OCI-LY7 (cell line): ENCODE measurements around the gene FN1. TPM values are rescaled to one million over a fixed set of nuclear protein-coding genes. Genes with fewer than 3 reads are reported as not detected.

Experiments
- BruUV-seq: library from RNA; stranded (reverse); fragments of 400-500 nt; replicated peaks from 2 replicates; lab custom pipeline; 2021; lab: Mats Ljungman, UMichigan
- CTCF ChIA-PET: fragments of 300-600 bp; sonication (Branson Sonifier 250); formaldehyde crosslinking; loops from one replicate; lab custom pipeline; 2022; ENCODE audit warnings: antibody characterized with exemption; ENCODE audit not compliant: unreplicated experiment; lab: Charles Lee
- POLR2A ChIA-PET: fragments of 300-600 bp; sonication (Branson Sonifier 250); formaldehyde crosslinking; loops from one replicate; lab custom pipeline; 2022; ENCODE audit warnings: antibody characterized with exemption; lab: Charles Lee
- DNase-seq: peaks from one replicate; pipeline ENCODE4 v3.0.0-alpha.2; 2015; ENCODE audit warnings: low spot score
- H2AFZ ChIP-seq: fragments of 200-600 bp; sonication (generic), shearing (Covaris generic); 2 replicates; pipeline ENCODE4 v1.6.1; 2014; ENCODE audit warnings: mild to moderate bottlenecking, antibody characterized with exemption, low read length, moderate library complexity
- H3K27ac ChIP-seq: fragments of 200-600 bp; sonication (generic); 2 replicates; pipeline ENCODE4 v1.5.1; 2014; ENCODE audit warnings: mixed run types, low read depth, mild to moderate bottlenecking, moderate library complexity, low read length, inconsistent platforms; ENCODE audit not compliant: poor library complexity, severe bottlenecking
- H3K36me3 ChIP-seq: fragments of 200-600 bp; sonication (generic); 2 replicates; pipeline ENCODE4 v1.6.1; 2014; ENCODE audit warnings: mild to moderate bottlenecking, antibody characterized with exemption, low read length, moderate library complexity, mixed read lengths; ENCODE audit not compliant: insufficient read depth
- H3K4me1 ChIP-seq: fragments of 200-600 bp; sonication (generic); 2 replicates; pipeline ENCODE4 v1.5.1; 2014; ENCODE audit warnings: mild to moderate bottlenecking, low read length; ENCODE audit not compliant: insufficient read depth, poor library complexity, severe bottlenecking
- H3K4me2 ChIP-seq: fragments of 200-600 bp; sonication (generic); 2 replicates; pipeline ENCODE4 v1.6.1; 2014; ENCODE audit warnings: mild to moderate bottlenecking, low read length
- H3K4me3 ChIP-seq: fragments of 200-600 bp; sonication (generic); 2 replicates; pipeline ENCODE4 v1.5.1; 2014; ENCODE audit warnings: mild to moderate bottlenecking, low read depth, low read length; ENCODE audit not compliant: poor library complexity, severe bottlenecking
- H3K79me2 ChIP-seq: fragments of 200-600 bp; sonication (generic); 2 replicates; pipeline ENCODE4 v1.6.1; 2016; ENCODE audit warnings: low read depth, mild to moderate bottlenecking, low read length, moderate library complexity, mixed read lengths; ENCODE audit not compliant: insufficient read depth
- H3K9me2 ChIP-seq: fragments of 200-600 bp; sonication (generic); 2 replicates; pipeline ENCODE4 v1.6.1; 2016; ENCODE audit warnings: mild to moderate bottlenecking, low read length, mixed read lengths; ENCODE audit not compliant: insufficient read depth
- H3K9me3 ChIP-seq: fragments of 200-600 bp; sonication (generic); 2 replicates; pipeline ENCODE4 v1.6.1; 2014; ENCODE audit warnings: mild to moderate bottlenecking, mixed run types, low read length, mixed read lengths
- H4K20me1 ChIP-seq: fragments of 200-600 bp; sonication (generic); 2 replicates; pipeline ENCODE4 v1.6.1; 2014; ENCODE audit warnings: mild to moderate bottlenecking, antibody characterized with exemption, low read length, moderate library complexity, mixed read lengths; ENCODE audit not compliant: insufficient read depth
- EZH2phosphoT487 ChIP-seq: fragments of 200-600 bp; sonication (generic); IDR thresholded peaks from 2 replicates; pipeline ENCODE4 v1.6.1; 2018; ENCODE audit warnings: low read depth, borderline replicate concordance, mild to moderate bottlenecking, mixed run types, antibody characterized with exemption, low read length, moderate library complexity, mixed read lengths
- intact Hi-C: fragments of 100-400 bp; cut with micrococcal nuclease; formaldehyde crosslinking; loops from one replicate; pipeline ENCODE4 v1.10.0; 2022; ENCODE audit not compliant: unreplicated experiment
- total RNA-seq, 2 experiments: library from RNA; depleted of rRNA in 1 of 2; stranded (reverse); fragments of >200 nt in 1 of 2; shearing (Covaris generic) in 1 of 2; gene quantifications; 2 replicates each; pipeline ENCODE4 v1.2.3, GENCODE V29; 2014 to 2022
- TF ChIP-seq, protein P1 (sequence below): fragments of 200-600 bp; sonication (generic); conservative IDR thresholded peaks from 2 replicates; pipeline ENCODE4 v1.5.1; 2014; ENCODE audit warnings: mild to moderate bottlenecking, antibody characterized with exemption, low read length, moderate library complexity, mixed read lengths

The FN1 gene
- total RNA-seq, 2 experiments from 2014 or later: 1.3 TPM; not detected in 1

DNA sequence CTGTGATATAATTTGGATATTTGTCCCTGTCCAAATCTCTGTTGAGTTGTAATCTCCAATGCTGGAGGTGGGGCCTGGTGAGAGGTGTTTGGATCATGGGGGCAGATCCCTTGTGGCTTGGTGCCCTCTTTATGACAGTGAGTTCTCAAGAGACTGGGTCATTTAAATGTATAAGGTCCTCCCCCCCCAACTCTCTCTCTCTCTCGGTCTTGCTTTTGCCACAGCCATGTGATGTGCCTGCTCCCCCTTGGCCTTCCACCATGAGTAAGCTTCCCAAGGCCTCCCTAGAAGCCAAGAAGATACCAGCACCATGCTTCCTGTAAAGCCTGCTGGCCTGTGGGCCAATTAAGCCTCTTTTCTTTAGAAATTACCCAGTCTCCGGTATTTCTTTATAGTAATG is 58.6 kb downstream of the FN1 start:
- no peaks in the 10 kb centered on the region for H3K79me2 ChIP-seq
- H3K4me3 ChIP-seq: no peak overlapping the region
- CTCF ChIA-PET: no interaction called here
- H3K4me1 ChIP-seq: no peaks in the 10 kb centered on the region
- POLR2A ChIA-PET: interaction anchor here (1.7 kb wide), 1 partner anchor 14 kb away, joined by 7 read pairs; no protein-coding TSS in a partner anchor
- intact Hi-C loops: no loop called here
- no peaks in the 10 kb centered on the region; the same call in 1 of the 2 replicates for H4K20me1 ChIP-seq
- H3K9me2 ChIP-seq: no peaks in the 10 kb centered on the region
- H3K27ac ChIP-seq: no peak overlapping the region
- no peaks in the 10 kb centered on the region; the same call in 1 of the 2 replicates for H3K36me3 ChIP-seq
- no peak overlapping the region for H3K4me2 ChIP-seq
- H2AFZ ChIP-seq: no peak overlapping the region
- BruUV-seq: no TSS peak
- TF ChIP-seq, protein P1, sequence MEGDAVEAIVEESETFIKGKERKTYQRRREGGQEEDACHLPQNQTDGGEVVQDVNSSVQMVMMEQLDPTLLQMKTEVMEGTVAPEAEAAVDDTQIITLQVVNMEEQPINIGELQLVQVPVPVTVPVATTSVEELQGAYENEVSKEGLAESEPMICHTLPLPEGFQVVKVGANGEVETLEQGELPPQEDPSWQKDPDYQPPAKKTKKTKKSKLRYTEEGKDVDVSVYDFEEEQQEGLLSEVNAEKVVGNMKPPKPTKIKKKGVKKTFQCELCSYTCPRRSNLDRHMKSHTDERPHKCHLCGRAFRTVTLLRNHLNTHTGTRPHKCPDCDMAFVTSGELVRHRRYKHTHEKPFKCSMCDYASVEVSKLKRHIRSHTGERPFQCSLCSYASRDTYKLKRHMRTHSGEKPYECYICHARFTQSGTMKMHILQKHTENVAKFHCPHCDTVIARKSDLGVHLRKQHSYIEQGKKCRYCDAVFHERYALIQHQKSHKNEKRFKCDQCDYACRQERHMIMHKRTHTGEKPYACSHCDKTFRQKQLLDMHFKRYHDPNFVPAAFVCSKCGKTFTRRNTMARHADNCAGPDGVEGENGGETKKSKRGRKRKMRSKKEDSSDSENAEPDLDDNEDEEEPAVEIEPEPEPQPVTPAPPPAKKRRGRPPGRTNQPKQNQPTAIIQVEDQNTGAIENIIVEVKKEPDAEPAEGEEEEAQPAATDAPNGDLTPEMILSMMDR: no peak
- TF ChIP-seq EZH2phosphoT487: no peak
- no peak for DNase-seq
- no peaks in the 10 kb centered on the region for H3K9me3 ChIP-seq

GRCh38 chr2:215376103-215376780 is 59.6 kb downstream of the FN1 start:
- no peak overlapping the region for H3K4me2 ChIP-seq
- H3K9me3 ChIP-seq: no peaks in the 10 kb centered on the region
- no peaks in the 10 kb centered on the region; the same call in 1 of the 2 replicates for H4K20me1 ChIP-seq
- H2AFZ ChIP-seq: no peak overlapping the region
- TF ChIP-seq, protein P1: no peak
- no peak for TF ChIP-seq EZH2phosphoT487
- H3K79me2 ChIP-seq: no peaks in the 10 kb centered on the region
- no peaks in the 10 kb centered on the region; the same call in 1 of the 2 replicates for H3K36me3 ChIP-seq
- intact Hi-C loops: no loop called here
- H3K27ac ChIP-seq: no peak overlapping the region
- POLR2A ChIA-PET: interaction anchor here (0.9 to 1.7 kb wide), 2 partner anchors 9 to 15 kb away, joined by 6 to 7 read pairs; no protein-coding TSS in a partner anchor
- BruUV-seq: no TSS peak
- DNase-seq: no peak
- no peaks in the 10 kb centered on the region for H3K4me1 ChIP-seq
- CTCF ChIA-PET: no interaction called here
- H3K9me2 ChIP-seq: no peaks in the 10 kb centered on the region
- no peak overlapping the region for H3K4me3 ChIP-seq

GRCh38 chr2:215375467-215375830 is 60.4 kb downstream of the FN1 start:
- H3K79me2 ChIP-seq: no peaks in the 10 kb centered on the region
- H3K9me2 ChIP-seq: no peaks in the 10 kb centered on the region
- no peaks in the 10 kb centered on the region; the same call in 1 of the 2 replicates for H3K36me3 ChIP-seq
- no peaks in the 10 kb centered on the region for H3K4me1 ChIP-seq
- CTCF ChIA-PET: no interaction called here
- POLR2A ChIA-PET: interaction anchor here (1.7 kb wide), 1 partner anchor 16 kb away, joined by 7 read pairs; no protein-coding TSS in a partner anchor
- H3K4me2 ChIP-seq: no peak overlapping the region
- no peaks in the 10 kb centered on the region; the same call in 1 of the 2 replicates for H4K20me1 ChIP-seq
- H3K9me3 ChIP-seq: no peaks in the 10 kb centered on the region
- H3K27ac ChIP-seq: no peak overlapping the region
- intact Hi-C loops: no loop called here
- no peak overlapping the region for H3K4me3 ChIP-seq
- H2AFZ ChIP-seq: no peak overlapping the region
- no TSS peak for BruUV-seq
- DNase-seq: no peak
- TF ChIP-seq, protein P1: no peak
- no peak for TF ChIP-seq EZH2phosphoT487
